B cell (primary cell): ENCODE data around the gene PTPRM. TPM values are rescaled to one million over a fixed set of nuclear protein-coding genes. Genes with fewer than 3 reads are reported as not detected.

ENCODE experiments used
- ATAC-seq: fragments of 200-7000 bp; cut with Tn5 transposase; one replicate; pipeline ENCODE4 v1.10.0; 2021; ENCODE audit warnings: low read depth, mild to moderate bottlenecking, moderate number of reproducible peaks, moderate library complexity
- CTCF ChIA-PET: fragments of 350-600 bp; sonication (Branson Sonifier 250); formaldehyde crosslinking; loops from one replicate; lab custom pipeline; 2021; ENCODE audit warnings: antibody characterized with exemption, inconsistent platforms; lab: Charles Lee
- POLR2A ChIA-PET: fragments of 350-600 bp; sonication (Branson Sonifier 250); formaldehyde crosslinking; loops from one replicate; lab custom pipeline; 2021; ENCODE audit warnings: antibody characterized with exemption; lab: Charles Lee
- DNase-seq: peaks from one replicate; pipeline ENCODE4 v3.0.0; 2013
- H2AFZ ChIP-seq: 2 replicates; pipeline ENCODE4 v1.6.1; 2012; ENCODE audit warnings: mild to moderate bottlenecking, low read depth, low read length; ENCODE audit not compliant: insufficient read depth, poor library complexity, severe bottlenecking
- H3K27ac ChIP-seq, 2 donors: 1 replicate in 1 of 2; 2 replicates in 1 of 2; pipeline ENCODE4 v1.5.1; 2012 to 2013; ENCODE audit warnings: low read length in 2 of 2, mild to moderate bottlenecking in 2 of 2, moderate library complexity in 1 of 2
- H3K27me3 ChIP-seq, 4 experiments: fragments of 200-600 bp in 1 of 4; sonication (generic) in 1 of 4; replicated peaks in 1 of 4; 1 replicate in 2 of 4; 2 replicates in 2 of 4; pipeline versions ENCODE4 v1.6.1 to v1.7.0; 2013 to 2016; ENCODE audit warnings: low read length in 3 of 4, mild to moderate bottlenecking in 2 of 4, mixed read lengths in 1 of 4, moderate library complexity in 1 of 4; ENCODE audit not compliant: insufficient read depth in 4 of 4, control insufficient read depth in 3 of 4; ENCODE audit errors: control extremely low read depth in 1 of 4
- H3K36me3 ChIP-seq, 2 experiments: replicated peaks in 1 of 2; 1 replicate in 1 of 2; 2 replicates in 1 of 2; pipeline versions ENCODE4 v1.6.1 to v1.7.1; 2013; ENCODE audit warnings: low read length in 1 of 2; ENCODE audit not compliant: insufficient read depth in 2 of 2, control insufficient read depth in 1 of 2; ENCODE audit errors: control extremely low read depth in 1 of 2, extremely low read depth in 1 of 2
- H3K4me1 ChIP-seq, 2 donors: fragments of 200-600 bp in 1 of 2; sonication (generic) in 1 of 2; 1 replicate in 1 of 2; 2 replicates in 1 of 2; pipeline versions ENCODE4 v1.5.1 to v1.6.1; 2013 to 2017; ENCODE audit warnings: low read length in 2 of 2; ENCODE audit not compliant: control insufficient read depth in 2 of 2, insufficient read depth in 2 of 2
- H3K4me2 ChIP-seq: replicated peaks from 2 replicates; pipeline ENCODE3; 2012; ENCODE audit warnings: mild to moderate bottlenecking, low read depth, low read length; ENCODE audit not compliant: poor library complexity, severe bottlenecking
- H3K4me3 ChIP-seq, 5 experiments: fragments of 200-600 bp in 1 of 5; sonication (generic) in 1 of 5; 1 replicate in 3 of 5; 2 replicates in 2 of 5; pipeline versions ENCODE4 v1.5.1 to v1.7.0; 2011 to 2016; ENCODE audit warnings: low read length in 4 of 5, mild to moderate bottlenecking in 4 of 5, low read depth in 2 of 5, control low read depth in 1 of 5, moderate library complexity in 1 of 5; ENCODE audit not compliant: insufficient read depth in 1 of 5; ENCODE audit errors: control extremely low read depth in 1 of 5, extremely low read depth in 1 of 5
- H3K79me2 ChIP-seq: fragments of 200-600 bp; sonication (generic); one replicate; pipeline ENCODE4 v1.6.0; 2016; ENCODE audit warnings: low read length; ENCODE audit not compliant: control insufficient read depth, insufficient read depth
- H3K9ac ChIP-seq: fragments of 200-600 bp; sonication (generic); 2 replicates; pipeline ENCODE4 v1.6.1; 2017; ENCODE audit warnings: mild to moderate bottlenecking, low read length, moderate library complexity
- H3K9me3 ChIP-seq, 3 donors: one replicate each; pipeline versions ENCODE4 v1.6.1 to v1.7.1; 2013; ENCODE audit warnings: low read length in 2 of 3; ENCODE audit not compliant: control insufficient read depth in 2 of 3, insufficient read depth in 1 of 3; ENCODE audit errors: control extremely low read depth in 1 of 3
- H4K20me1 ChIP-seq: 2 replicates; pipeline ENCODE4 v1.6.0; 2012; ENCODE audit warnings: mild to moderate bottlenecking, low read length; ENCODE audit not compliant: insufficient read depth, control insufficient read depth, poor library complexity, severe bottlenecking
- H3K27ac Mint-ChIP-seq: one replicate; pipeline ENCODE4 v1.8.0; 2021; ENCODE audit warnings: mixed read lengths
- H3K27me3 Mint-ChIP-seq: one replicate; pipeline ENCODE4 v1.8.0; 2021; ENCODE audit warnings: mixed read lengths
- H3K4me1 Mint-ChIP-seq: one replicate; pipeline ENCODE4 v1.8.0; 2021; ENCODE audit warnings: mixed read lengths
- H3K4me3 Mint-ChIP-seq: one replicate; pipeline ENCODE4 v1.8.0; 2021; ENCODE audit warnings: mixed read lengths
- H3K9me3 Mint-ChIP-seq: one replicate; pipeline ENCODE4 v1.8.0; 2022; ENCODE audit warnings: mixed read lengths; ENCODE audit not compliant: insufficient read depth
- EZH2 ChIP-seq: IDR thresholded peaks from 2 replicates; pipeline ENCODE4 v1.6.1; 2012; ENCODE audit warnings: borderline replicate concordance, low read depth, mild to moderate bottlenecking, moderate library complexity, low read length; ENCODE audit not compliant: insufficient read depth, poor library complexity, severe bottlenecking
- WGBS: methylation state at CpG from one replicate; pipeline ENCODE4 v1.1.5; 2013; ENCODE audit warnings: missing lambda C conversion rate; ENCODE audit not compliant: insufficient coverage; 5-methylcytosine and 5-hydroxymethylcytosine counted together
- intact Hi-C: fragments of 100-400 bp; cut with micrococcal nuclease; formaldehyde crosslinking; loops from one replicate; pipeline ENCODE4 v1.10.0; 2022
- polyA plus RNA-seq: library from polyadenylated mRNA; depleted of rRNA; stranded (reverse); fragments of >200 nt; gene quantifications from 2 replicates; pipeline ENCODE4 v1.2.3, GENCODE V29; 2012
- total RNA-seq, 2 donors: library from RNA; stranded (reverse); fragments of 120-200 nt in 1 of 2; gene quantifications; 1 replicate in 1 of 2; 2 replicates in 1 of 2; pipeline versions ENCODE4 v1.2.3 to v1.2.4, GENCODE V29; 2013 to 2022
- TF ChIP-seq, protein P1 (sequence below): fragments of 200-600 bp; IDR thresholded peaks from one replicate; pipeline ENCODE4 v1.8.0; 2022; ENCODE audit warnings: antibody characterized with exemption, mild to moderate bottlenecking

The PTPRM gene
- total and polyA plus RNA-seq, 2 donors (not counting 1 experiment from before 2014, with no cell fraction given) = 0.20 to 0.89 TPM

DNA sequence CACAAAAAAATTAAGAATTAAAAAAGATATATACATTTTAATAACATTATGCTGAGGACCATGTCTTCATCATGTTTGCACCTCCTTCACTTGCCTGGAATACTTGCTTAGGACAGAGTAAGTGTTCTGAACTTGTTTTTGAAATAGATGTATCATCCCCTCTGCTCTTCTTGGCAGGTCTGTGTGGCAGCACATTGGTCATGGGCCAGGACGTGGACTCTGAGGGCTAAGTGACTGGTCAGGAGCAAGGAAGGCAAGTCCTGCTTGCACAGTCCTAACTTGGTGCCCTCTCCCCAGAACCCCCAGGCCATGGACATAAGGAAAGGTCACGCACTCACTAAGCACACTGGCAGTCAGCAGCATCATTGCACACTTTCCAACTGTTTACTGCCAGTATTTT is 95.8 kb downstream of the PTPRM start:
- H3K4me3 ChIP-seq = no peak overlapping the region
- H3K27ac ChIP-seq = no peak overlapping the region
- H3K27me3 ChIP-seq = no peaks in the 10 kb centered on the region
- DNase-seq (no peak), ATAC-seq (no peak)
- H2AFZ ChIP-seq = no peak overlapping the region
- no peaks in the 10 kb centered on the region for H3K36me3 ChIP-seq
- Mint-ChIP-seq H3K4me3 (no peak overlapping the region), H3K27ac (no peak overlapping the region), H3K27me3 (no peaks in the 10 kb centered on the region), H3K9me3 (no peaks in the 10 kb centered on the region), H3K4me1 (no peaks in the 10 kb centered on the region)
- no peak overlapping the region for H3K4me2 ChIP-seq
- H3K9ac ChIP-seq = no peak overlapping the region
- H4K20me1 ChIP-seq = no peaks in the 10 kb centered on the region
- TF ChIP-seq, protein P1, sequence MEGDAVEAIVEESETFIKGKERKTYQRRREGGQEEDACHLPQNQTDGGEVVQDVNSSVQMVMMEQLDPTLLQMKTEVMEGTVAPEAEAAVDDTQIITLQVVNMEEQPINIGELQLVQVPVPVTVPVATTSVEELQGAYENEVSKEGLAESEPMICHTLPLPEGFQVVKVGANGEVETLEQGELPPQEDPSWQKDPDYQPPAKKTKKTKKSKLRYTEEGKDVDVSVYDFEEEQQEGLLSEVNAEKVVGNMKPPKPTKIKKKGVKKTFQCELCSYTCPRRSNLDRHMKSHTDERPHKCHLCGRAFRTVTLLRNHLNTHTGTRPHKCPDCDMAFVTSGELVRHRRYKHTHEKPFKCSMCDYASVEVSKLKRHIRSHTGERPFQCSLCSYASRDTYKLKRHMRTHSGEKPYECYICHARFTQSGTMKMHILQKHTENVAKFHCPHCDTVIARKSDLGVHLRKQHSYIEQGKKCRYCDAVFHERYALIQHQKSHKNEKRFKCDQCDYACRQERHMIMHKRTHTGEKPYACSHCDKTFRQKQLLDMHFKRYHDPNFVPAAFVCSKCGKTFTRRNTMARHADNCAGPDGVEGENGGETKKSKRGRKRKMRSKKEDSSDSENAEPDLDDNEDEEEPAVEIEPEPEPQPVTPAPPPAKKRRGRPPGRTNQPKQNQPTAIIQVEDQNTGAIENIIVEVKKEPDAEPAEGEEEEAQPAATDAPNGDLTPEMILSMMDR = no peak
- TF ChIP-seq EZH2 = no peak
- WGBS = 74% methylated on average over 2 of the region's 2 CpGs
- ChIA-PET CTCF (no interaction called here), POLR2A (no interaction called here)
- peaks cover 0 to 5% (median 0%) of the 10 kb centered on the region in 3 donors for H3K9me3 ChIP-seq
- H3K79me2 ChIP-seq = no peaks in the 10 kb centered on the region
- H3K4me1 ChIP-seq = no peaks in the 10 kb centered on the region
- intact Hi-C loops = no loop called here

DNA sequence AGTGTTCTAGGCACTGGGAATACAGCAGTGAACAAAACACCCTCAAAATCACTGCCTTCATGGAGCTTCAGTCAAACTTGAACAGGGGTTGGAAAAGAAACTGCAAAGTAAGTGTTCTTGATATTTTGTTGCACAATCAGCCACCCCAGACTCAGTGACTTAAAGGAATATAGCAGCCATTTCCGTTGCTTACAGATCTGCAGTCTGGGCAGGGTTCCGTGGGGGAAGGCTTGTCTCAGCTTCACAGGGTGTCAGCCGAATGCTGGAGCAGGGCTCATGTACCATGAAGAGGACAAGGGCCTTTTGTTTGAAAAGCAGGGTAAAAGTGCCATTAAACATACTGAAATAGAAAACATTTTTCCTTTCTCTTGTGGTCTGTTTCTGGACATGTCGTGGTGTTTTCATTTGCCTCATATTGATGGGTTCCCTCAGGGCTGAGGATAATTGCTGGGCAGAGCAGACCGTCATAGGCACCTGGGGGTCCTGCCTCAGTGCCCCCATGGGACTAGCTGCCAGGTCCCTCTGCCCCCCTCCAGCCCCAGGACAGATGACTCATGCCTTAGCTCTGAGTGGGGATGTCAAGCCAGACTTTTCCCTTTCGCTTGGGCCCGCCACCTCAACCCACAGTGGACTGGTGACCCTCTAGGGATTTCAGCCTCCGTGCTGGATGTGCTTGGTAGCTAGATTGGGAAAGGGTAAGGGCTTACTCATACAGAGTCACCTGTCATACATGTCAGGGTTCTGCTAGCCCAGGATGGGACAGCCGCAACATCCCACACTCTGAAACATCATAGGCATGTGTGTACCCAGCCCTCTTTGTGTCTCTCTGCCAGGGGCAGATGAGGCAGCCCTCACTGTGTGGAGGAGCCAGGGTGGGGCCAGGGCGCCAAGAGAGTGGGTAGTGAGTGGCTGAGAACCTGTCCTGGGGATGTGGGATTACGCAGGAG is 96.5 kb downstream of the PTPRM start:
- Mint-ChIP-seq H3K4me3 (no peak overlapping the region), H3K9me3 (no peaks in the 10 kb centered on the region), H3K27ac (no peak overlapping the region), H3K27me3 (no peaks in the 10 kb centered on the region), H3K4me1 (no peaks in the 10 kb centered on the region)
- CTCF ChIA-PET = no interaction called here
- Histone ChIP-seq H3K36me3 (no peaks in the 10 kb centered on the region), H3K27ac (no peak overlapping the region), H3K27me3 (no peaks in the 10 kb centered on the region), H3K4me3 (no peak overlapping the region), H4K20me1 (no peaks in the 10 kb centered on the region), H2AFZ (no peak overlapping the region), H3K9me3 (peaks cover 0 to 5% (median 0%) of the 10 kb centered on the region in 3 donors), H3K4me2 (no peak overlapping the region), H3K9ac (no peak overlapping the region), H3K79me2 (no peaks in the 10 kb centered on the region), H3K4me1 (no peaks in the 10 kb centered on the region)
- DNase-seq (no peak), ATAC-seq (no peak)
- WGBS = 78% methylated on average over 5 of the region's 11 CpGs
- intact Hi-C loops = no loop called here
- POLR2A ChIA-PET = no interaction called here
- no peak for TF ChIP-seq EZH2
- TF ChIP-seq, protein P1 = no peak
